Measurements from ENCODE around the gene PLA2G5. TPM values are rescaled to one million over a fixed set of nuclear protein-coding genes. Genes with fewer than 3 reads are reported as not detected.

The PLA2G5 gene
- total RNA-seq, 2 experiments from 2014 or later = not detected

GRCh38 chr1:20137604-20138003 lies 67.6 kb downstream of the PLA2G5 start:
- H3K79me2 ChIP-seq (ENCODE audit: insufficient read depth, low read depth, low read length) = no peaks in the 10 kb centered on the region
- H2AFZ ChIP-seq (ENCODE audit: low read length) = no peak overlapping the region
- no peaks in the 10 kb centered on the region for H3K36me3 ChIP-seq (ENCODE audit: insufficient read depth, low read length)
- ChIA-PET POLR2A (no interaction called here), CTCF (ENCODE audit: unreplicated experiment) (no interaction called here)
- BruUV-seq (replicated peaks) = no TSS peak
- H3K4me3 ChIP-seq (ENCODE audit: low read depth, low read length, poor library complexity, severe bottlenecking) = no peak overlapping the region
- H3K4me2 ChIP-seq (ENCODE audit: low read length) = no peak overlapping the region
- DNase-seq (ENCODE audit: low spot score) = no peak
- no peaks in the 10 kb centered on the region for H4K20me1 ChIP-seq (ENCODE audit: insufficient read depth, low read length)
- H3K27ac ChIP-seq (ENCODE audit: low read depth, low read length, poor library complexity, severe bottlenecking) = no peak overlapping the region
- intact Hi-C loops (cut with micrococcal nuclease; ENCODE audit: unreplicated experiment) = no loop called here
- no peaks in the 10 kb centered on the region for H3K9me3 ChIP-seq (ENCODE audit: low read length)
- no peaks in the 10 kb centered on the region for H3K9me2 ChIP-seq (ENCODE audit: insufficient read depth, low read length)
- TF ChIP-seq, protein P1, sequence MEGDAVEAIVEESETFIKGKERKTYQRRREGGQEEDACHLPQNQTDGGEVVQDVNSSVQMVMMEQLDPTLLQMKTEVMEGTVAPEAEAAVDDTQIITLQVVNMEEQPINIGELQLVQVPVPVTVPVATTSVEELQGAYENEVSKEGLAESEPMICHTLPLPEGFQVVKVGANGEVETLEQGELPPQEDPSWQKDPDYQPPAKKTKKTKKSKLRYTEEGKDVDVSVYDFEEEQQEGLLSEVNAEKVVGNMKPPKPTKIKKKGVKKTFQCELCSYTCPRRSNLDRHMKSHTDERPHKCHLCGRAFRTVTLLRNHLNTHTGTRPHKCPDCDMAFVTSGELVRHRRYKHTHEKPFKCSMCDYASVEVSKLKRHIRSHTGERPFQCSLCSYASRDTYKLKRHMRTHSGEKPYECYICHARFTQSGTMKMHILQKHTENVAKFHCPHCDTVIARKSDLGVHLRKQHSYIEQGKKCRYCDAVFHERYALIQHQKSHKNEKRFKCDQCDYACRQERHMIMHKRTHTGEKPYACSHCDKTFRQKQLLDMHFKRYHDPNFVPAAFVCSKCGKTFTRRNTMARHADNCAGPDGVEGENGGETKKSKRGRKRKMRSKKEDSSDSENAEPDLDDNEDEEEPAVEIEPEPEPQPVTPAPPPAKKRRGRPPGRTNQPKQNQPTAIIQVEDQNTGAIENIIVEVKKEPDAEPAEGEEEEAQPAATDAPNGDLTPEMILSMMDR (conservative IDR thresholded peaks at IDR 0.05; ENCODE audit: low read length) = no peak
- no peak for TF ChIP-seq EZH2phosphoT487 (IDR thresholded peaks at IDR 0.05; ENCODE audit: borderline replicate concordance, low read depth, low read length)
- no peaks in the 10 kb centered on the region for H3K4me1 ChIP-seq (ENCODE audit: insufficient read depth, low read length, poor library complexity, severe bottlenecking)

DNA sequence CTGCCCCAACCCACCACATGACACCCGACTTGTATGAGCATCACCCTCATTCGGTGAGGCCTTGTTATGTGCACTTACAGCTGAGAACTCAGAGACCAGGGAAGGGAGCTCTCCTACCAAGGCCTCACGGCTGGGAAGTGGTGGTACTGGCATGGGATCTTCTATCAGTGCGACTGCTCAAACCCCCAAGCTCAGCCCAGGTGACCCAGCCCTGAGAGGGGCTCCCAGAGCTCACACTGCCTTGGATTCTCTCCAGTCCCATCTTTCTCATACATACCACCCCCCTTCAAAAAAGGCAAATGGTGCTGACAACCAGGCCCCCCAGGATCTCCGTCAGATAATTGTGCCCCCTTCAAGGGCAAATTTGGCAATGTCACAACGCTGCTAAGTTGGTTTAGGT lies 68.4 kb downstream of the PLA2G5 start:
- Histone ChIP-seq H3K4me2 (ENCODE audit: low read length) (no peak overlapping the region), H3K9me2 (ENCODE audit: insufficient read depth, low read length) (no peaks in the 10 kb centered on the region), H3K4me3 (ENCODE audit: low read depth, low read length, poor library complexity, severe bottlenecking) (no peak overlapping the region), H2AFZ (ENCODE audit: low read length) (no peak overlapping the region), H3K27ac (ENCODE audit: low read depth, low read length, poor library complexity, severe bottlenecking) (no peak overlapping the region), H4K20me1 (ENCODE audit: insufficient read depth, low read length) (no peaks in the 10 kb centered on the region), H3K79me2 (ENCODE audit: insufficient read depth, low read depth, low read length) (no peaks in the 10 kb centered on the region), H3K9me3 (ENCODE audit: low read length) (no peaks in the 10 kb centered on the region), H3K36me3 (ENCODE audit: insufficient read depth, low read length) (no peaks in the 10 kb centered on the region), H3K4me1 (ENCODE audit: insufficient read depth, low read length, poor library complexity, severe bottlenecking) (no peaks in the 10 kb centered on the region)
- no peak for TF ChIP-seq EZH2phosphoT487 (IDR thresholded peaks at IDR 0.05; ENCODE audit: borderline replicate concordance, low read depth, low read length)
- TF ChIP-seq, protein P1 (conservative IDR thresholded peaks at IDR 0.05; ENCODE audit: low read length) = no peak
- intact Hi-C loops (cut with micrococcal nuclease; ENCODE audit: unreplicated experiment) = no loop called here
- ChIA-PET POLR2A (interaction anchor here (0.6 kb wide), 1 partner anchor 30 kb away, joined by 3 read pairs; no protein-coding TSS in a partner anchor), CTCF (ENCODE audit: unreplicated experiment) (no interaction called here)
- no peak for DNase-seq (ENCODE audit: low spot score)
- no TSS peak for BruUV-seq (replicated peaks)

GRCh38 chr1:20138961-20139550 lies 69.1 kb downstream of the PLA2G5 start, which contains the start of gene PLA2G2F:
Gene PLA2G2F, plus strand, starts transcription at chr1:20139323. Its CDS starts 105 bp downstream, at chr1:20139428.
- BruUV-seq (replicated peaks) = no TSS peak
- Histone ChIP-seq H3K79me2 (ENCODE audit: insufficient read depth, low read depth, low read length) (no peaks in the 10 kb centered on the region), H3K9me2 (ENCODE audit: insufficient read depth, low read length) (no peaks in the 10 kb centered on the region), H2AFZ (ENCODE audit: low read length) (no peak within 1 kb of the TSS), H3K4me1 (ENCODE audit: insufficient read depth, low read length, poor library complexity, severe bottlenecking) (no peaks in the 10 kb centered on the region), H3K36me3 (ENCODE audit: insufficient read depth, low read length) (no peaks in the 10 kb centered on the region), H3K9me3 (ENCODE audit: low read length) (no peaks in the 10 kb centered on the region), H3K4me2 (ENCODE audit: low read length) (no peak within 1 kb of the TSS), H3K27ac (ENCODE audit: low read depth, low read length, poor library complexity, severe bottlenecking) (no peak within 1 kb of the TSS), H3K4me3 (ENCODE audit: low read depth, low read length, poor library complexity, severe bottlenecking) (no peak within 1 kb of the TSS), H4K20me1 (ENCODE audit: insufficient read depth, low read length) (no peaks in the 10 kb centered on the region)
- TF ChIP-seq, protein P1 (conservative IDR thresholded peaks at IDR 0.05; ENCODE audit: low read length) = no peak
- intact Hi-C loops (cut with micrococcal nuclease; ENCODE audit: unreplicated experiment) = no loop called here
- ChIA-PET CTCF (ENCODE audit: unreplicated experiment) (no interaction called here), POLR2A (no interaction called here)
- DNase-seq (ENCODE audit: low spot score) = no peak
